Ishikawa (cell line): ENCODE measurements around the gene CLSTN1.

Source experiments
- CEBPB ChIP-seq: IDR thresholded peaks from 2 replicates; pipeline ENCODE4 v1.6.1; 2012
- CREB1 ChIP-seq: IDR thresholded peaks from 2 replicates; pipeline ENCODE4 v1.6.1; 2012; ENCODE audit warnings: low read depth
- EGR1 ChIP-seq: IDR thresholded peaks from 2 replicates; pipeline ENCODE4 v1.6.1; 2012
- NFIC ChIP-seq: IDR thresholded peaks from 2 replicates; pipeline ENCODE4 v1.6.1; 2012
- TAF1 ChIP-seq: IDR thresholded peaks from 2 replicates; pipeline ENCODE4 v1.6.1; 2012; ENCODE audit warnings: low read depth, mild to moderate bottlenecking
- TCF12 ChIP-seq: IDR thresholded peaks from 2 replicates; pipeline ENCODE4 v1.6.1; 2012; ENCODE audit warnings: low read depth
- ZBTB7A ChIP-seq: IDR thresholded peaks from 2 replicates; pipeline ENCODE4 v1.6.1; 2012; ENCODE audit warnings: low read depth
- TF ChIP-seq, protein P1 (sequence below): IDR thresholded peaks from 2 replicates; pipeline ENCODE4 v1.6.1; 2012; ENCODE audit warnings: low read depth, mild to moderate bottlenecking
- TF ChIP-seq, protein P2 (sequence below): IDR thresholded peaks from 2 replicates; pipeline ENCODE4 v1.6.1; 2012

DNA sequence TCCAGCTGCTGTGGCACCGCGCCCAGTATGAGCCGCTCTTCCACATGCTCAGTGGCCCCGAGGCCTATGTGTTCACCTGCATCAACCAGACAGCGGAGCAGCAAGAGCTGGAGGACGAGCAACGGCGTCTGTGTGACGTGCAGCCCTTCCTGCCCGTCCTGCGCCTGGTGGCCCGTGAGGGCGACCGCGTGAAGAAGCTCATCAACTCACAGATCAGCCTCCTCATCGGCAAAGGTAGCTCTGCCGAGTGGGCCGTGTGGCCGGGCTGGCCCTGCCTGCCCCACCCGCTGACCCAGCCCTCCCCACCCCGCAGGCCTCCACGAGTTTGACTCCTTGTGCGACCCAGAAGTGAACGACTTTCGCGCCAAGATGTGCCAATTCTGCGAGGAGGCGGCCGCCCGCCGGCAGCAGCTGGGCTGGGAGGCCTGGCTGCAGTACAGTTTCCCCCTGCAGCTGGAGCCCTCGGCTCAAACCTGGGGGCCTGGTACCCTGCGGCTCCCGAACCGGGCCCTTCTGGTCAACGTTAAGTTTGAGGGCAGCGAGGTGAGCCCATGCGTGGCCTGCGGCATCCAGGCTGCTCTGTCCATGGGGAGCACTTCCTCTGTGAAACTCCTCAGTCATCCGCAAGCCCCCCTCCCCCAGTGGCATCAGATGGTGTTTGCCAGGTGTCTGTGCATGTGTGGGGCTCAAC lies 108.1 kb downstream of the CLSTN1 start:
- TF ChIP-seq CREB1 (no peak), CEBPB (no peak), EGR1 (no peak), NFIC (no peak), ZBTB7A (no peak), TCF12 (no peak), TAF1 (no peak)
- TF ChIP-seq, protein P1, sequence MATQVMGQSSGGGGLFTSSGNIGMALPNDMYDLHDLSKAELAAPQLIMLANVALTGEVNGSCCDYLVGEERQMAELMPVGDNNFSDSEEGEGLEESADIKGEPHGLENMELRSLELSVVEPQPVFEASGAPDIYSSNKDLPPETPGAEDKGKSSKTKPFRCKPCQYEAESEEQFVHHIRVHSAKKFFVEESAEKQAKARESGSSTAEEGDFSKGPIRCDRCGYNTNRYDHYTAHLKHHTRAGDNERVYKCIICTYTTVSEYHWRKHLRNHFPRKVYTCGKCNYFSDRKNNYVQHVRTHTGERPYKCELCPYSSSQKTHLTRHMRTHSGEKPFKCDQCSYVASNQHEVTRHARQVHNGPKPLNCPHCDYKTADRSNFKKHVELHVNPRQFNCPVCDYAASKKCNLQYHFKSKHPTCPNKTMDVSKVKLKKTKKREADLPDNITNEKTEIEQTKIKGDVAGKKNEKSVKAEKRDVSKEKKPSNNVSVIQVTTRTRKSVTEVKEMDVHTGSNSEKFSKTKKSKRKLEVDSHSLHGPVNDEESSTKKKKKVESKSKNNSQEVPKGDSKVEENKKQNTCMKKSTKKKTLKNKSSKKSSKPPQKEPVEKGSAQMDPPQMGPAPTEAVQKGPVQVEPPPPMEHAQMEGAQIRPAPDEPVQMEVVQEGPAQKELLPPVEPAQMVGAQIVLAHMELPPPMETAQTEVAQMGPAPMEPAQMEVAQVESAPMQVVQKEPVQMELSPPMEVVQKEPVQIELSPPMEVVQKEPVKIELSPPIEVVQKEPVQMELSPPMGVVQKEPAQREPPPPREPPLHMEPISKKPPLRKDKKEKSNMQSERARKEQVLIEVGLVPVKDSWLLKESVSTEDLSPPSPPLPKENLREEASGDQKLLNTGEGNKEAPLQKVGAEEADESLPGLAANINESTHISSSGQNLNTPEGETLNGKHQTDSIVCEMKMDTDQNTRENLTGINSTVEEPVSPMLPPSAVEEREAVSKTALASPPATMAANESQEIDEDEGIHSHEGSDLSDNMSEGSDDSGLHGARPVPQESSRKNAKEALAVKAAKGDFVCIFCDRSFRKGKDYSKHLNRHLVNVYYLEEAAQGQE: no peak
- TF ChIP-seq, protein P2, sequence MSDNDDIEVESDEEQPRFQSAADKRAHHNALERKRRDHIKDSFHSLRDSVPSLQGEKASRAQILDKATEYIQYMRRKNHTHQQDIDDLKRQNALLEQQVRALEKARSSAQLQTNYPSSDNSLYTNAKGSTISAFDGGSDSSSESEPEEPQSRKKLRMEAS: no peak
